IMR-90 (cell line): ENCODE results near the gene TRIM75. TPM values are rescaled to one million over a fixed set of nuclear protein-coding genes. Genes with fewer than 3 reads are reported as not detected.

Source experiments
- ATAC-seq: fragments of 200-7000 bp; cut with Tn5 transposase; 2 replicates; pipeline ENCODE4 v1.9.1; 2020; ENCODE audit warnings: low read depth, mild to moderate bottlenecking, moderate library complexity
- BruUV-seq: library from RNA; stranded (reverse); fragments of 400-500 nt; replicated peaks from 2 replicates; lab custom pipeline; 2021; lab: Mats Ljungman, UMichigan
- CTCF ChIA-PET: fragments of 300-600 bp; formaldehyde crosslinking; extraction: SDS; loops from one replicate; lab custom pipeline; 2021; ENCODE audit warnings: antibody characterized with exemption; lab: Yijun Ruan, JAX
- POLR2A ChIA-PET: fragments of 300-600 bp; sonication (Branson Sonifier 250); formaldehyde crosslinking; loops from one replicate; lab custom pipeline; 2022; ENCODE audit warnings: antibody characterized with exemption; ENCODE audit not compliant: unreplicated experiment; lab: Charles Lee
- DNase-seq: peaks from one replicate; pipeline ENCODE4 v3.0.0; 2013
- H2AFZ ChIP-seq: replicated peaks from 2 replicates; pipeline ENCODE3; 2013; ENCODE audit warnings: low read length, mild to moderate bottlenecking; ENCODE audit not compliant: poor library complexity
- H2AK5ac ChIP-seq: 2 replicates; pipeline ENCODE4 v1.6.1; 2013; ENCODE audit warnings: low read depth, low read length, inconsistent platforms
- H2AK9ac ChIP-seq: replicated peaks from 2 replicates; pipeline ENCODE3; 2013; ENCODE audit warnings: mild to moderate bottlenecking, low read depth, low read length, moderate library complexity; ENCODE audit not compliant: poor library complexity
- H2BK120ac ChIP-seq: 2 replicates; pipeline ENCODE4 v1.6.1; 2013; ENCODE audit warnings: low read depth, low read length, inconsistent platforms
- H2BK15ac ChIP-seq: 3 replicates; pipeline ENCODE4 v1.6.1; 2013; ENCODE audit warnings: low read depth, low read length, inconsistent platforms
- H2BK20ac ChIP-seq: 2 replicates; pipeline ENCODE4 v1.6.1; 2013; ENCODE audit warnings: low read depth, mild to moderate bottlenecking, inconsistent platforms, low read length, moderate library complexity
- H2BK5ac ChIP-seq: 2 replicates; pipeline ENCODE4 v1.6.1; 2013; ENCODE audit warnings: mild to moderate bottlenecking, low read depth, low read length, inconsistent platforms; ENCODE audit not compliant: poor library complexity, severe bottlenecking
- H3K14ac ChIP-seq: replicated peaks from 2 replicates; pipeline ENCODE4 v1.6.1; 2013; ENCODE audit warnings: low read depth, low read length, inconsistent platforms
- H3K18ac ChIP-seq: 2 replicates; pipeline ENCODE4 v1.6.1; 2013; ENCODE audit warnings: low read depth, low read length, control low read depth
- H3K23ac ChIP-seq: 2 replicates; pipeline ENCODE4 v1.6.1; 2013; ENCODE audit warnings: low read depth, low read length, inconsistent platforms
- H3K27ac ChIP-seq: 2 replicates; pipeline ENCODE4 v1.5.1; 2013; ENCODE audit warnings: mild to moderate bottlenecking, control low read depth, low read length; ENCODE audit not compliant: insufficient read depth
- H3K27me3 ChIP-seq: 2 replicates; pipeline ENCODE4 v1.6.1; 2013; ENCODE audit warnings: low read length; ENCODE audit not compliant: control insufficient read depth, insufficient read depth
- H3K36me3 ChIP-seq: 2 replicates; pipeline ENCODE4 v1.6.1; 2013; ENCODE audit warnings: low read length, mixed read lengths; ENCODE audit not compliant: control insufficient read depth, insufficient read depth
- H3K4ac ChIP-seq: 2 replicates; pipeline ENCODE4 v1.6.1; 2013; ENCODE audit warnings: low read depth, low read length, inconsistent platforms
- H3K4me1 ChIP-seq: 2 replicates; pipeline ENCODE4 v1.6.1; 2013; ENCODE audit warnings: low read length, mixed read lengths; ENCODE audit not compliant: control insufficient read depth, insufficient read depth
- H3K4me2 ChIP-seq: 2 replicates; pipeline ENCODE4 v1.6.1; 2013; ENCODE audit warnings: low read depth, mild to moderate bottlenecking, control low read depth, low read length, moderate library complexity
- H3K4me3 ChIP-seq: 2 replicates; pipeline ENCODE4 v1.5.1; 2013; ENCODE audit warnings: low read depth, mild to moderate bottlenecking, control low read depth, low read length, moderate library complexity; ENCODE audit not compliant: insufficient read depth
- H3K56ac ChIP-seq: 2 replicates; pipeline ENCODE4 v1.6.1; 2013; ENCODE audit warnings: low read length, inconsistent platforms; ENCODE audit not compliant: insufficient read depth; ENCODE audit errors: extremely low read depth
- H3K79me1 ChIP-seq, 2 experiments: 2 replicates each; pipeline ENCODE4 v1.6.1; 2013; ENCODE audit warnings: low read length in 2 of 2, inconsistent platforms in 1 of 2, low read depth in 1 of 2
- H3K9ac ChIP-seq: 2 replicates; pipeline ENCODE4 v1.6.1; 2013; ENCODE audit warnings: low read depth, low read length, control low read depth
- H3K9me1 ChIP-seq: 2 replicates; pipeline ENCODE4 v1.6.1; 2013; ENCODE audit warnings: low read length, inconsistent platforms; ENCODE audit not compliant: insufficient read depth
- H3K9me3 ChIP-seq: 2 replicates; pipeline ENCODE4 v1.6.1; 2013; ENCODE audit warnings: low read length; ENCODE audit not compliant: control insufficient read depth, insufficient read depth
- H4K20me1 ChIP-seq: 2 replicates; pipeline ENCODE4 v1.6.1; 2013; ENCODE audit warnings: low read length, inconsistent platforms; ENCODE audit not compliant: insufficient read depth
- H4K5ac ChIP-seq: 2 replicates; pipeline ENCODE4 v1.6.1; 2013; ENCODE audit warnings: mild to moderate bottlenecking, low read depth, low read length, control low read depth
- H4K8ac ChIP-seq, 2 experiments: 2 replicates each; pipeline ENCODE4 v1.6.1; 2013; ENCODE audit warnings: low read depth in 2 of 2, low read length in 2 of 2, control low read depth in 1 of 2, inconsistent platforms in 1 of 2
- H4K91ac ChIP-seq: 2 replicates; pipeline ENCODE4 v1.6.1; 2013; ENCODE audit warnings: low read depth, low read length, inconsistent platforms; ENCODE audit not compliant: insufficient read depth
- CHD1 ChIP-seq: IDR thresholded peaks from 2 replicates; pipeline ENCODE4 v1.6.1; 2012; ENCODE audit warnings: low read depth, low read length, improper control_type of control experiment
- FOS ChIP-seq: fragments of 150-350 bp; IDR thresholded peaks from 2 replicates; pipeline ENCODE4 v1.6.1; 2016; ENCODE audit warnings: low read depth, low read length
- MAZ ChIP-seq: IDR thresholded peaks from 2 replicates; pipeline ENCODE4 v1.6.1; 2012; ENCODE audit warnings: low read depth, mild to moderate bottlenecking, low read length, improper control_type of control experiment, moderate library complexity, borderline replicate concordance
- MXI1 ChIP-seq: IDR thresholded peaks from 2 replicates; pipeline ENCODE4 v1.6.1; 2012; ENCODE audit warnings: low read depth, mild to moderate bottlenecking, low read length, moderate library complexity, borderline replicate concordance
- NFE2L2 ChIP-seq: fragments of 150-350 bp; IDR thresholded peaks from 2 replicates; pipeline ENCODE4 v1.6.1; 2016; ENCODE audit warnings: low read depth, mild to moderate bottlenecking, low read length
- POLR2A ChIP-seq: IDR thresholded peaks from 2 replicates; pipeline ENCODE4 v1.6.1; 2012; ENCODE audit warnings: mild to moderate bottlenecking, low read depth, low read length
- RAD21 ChIP-seq: IDR thresholded peaks from 2 replicates; pipeline ENCODE4 v1.6.1; 2012; ENCODE audit warnings: low read length, improper control_type of control experiment
- RFX5 ChIP-seq: IDR thresholded peaks from 2 replicates; pipeline ENCODE4 v1.8.0; 2012; ENCODE audit warnings: low read depth, mild to moderate bottlenecking, low read length, moderate library complexity
- SMC3 ChIP-seq: fragments of 150-350 bp; IDR thresholded peaks from 2 replicates; pipeline ENCODE4 v1.6.1; 2016; ENCODE audit warnings: low read depth, mild to moderate bottlenecking, antibody characterized with exemption, low read length, moderate library complexity
- WGBS, 2 experiments: methylation state at CpG; one replicate each; pipeline versions ENCODE4 v1.1.5 to v1.1.7; 2013; ENCODE audit warnings: missing lambda C conversion rate in 2 of 2; ENCODE audit not compliant: insufficient read length in 1 of 2; ENCODE audit errors: extremely low coverage in 2 of 2; 5-methylcytosine and 5-hydroxymethylcytosine counted together
- dilution Hi-C: fragments of 300-500 bp; cut with HindIII; formaldehyde crosslinking; loops from one replicate; pipeline ENCODE4 v1.14.3; 2018; ENCODE audit warnings: low sequenced_read_pairs; ENCODE audit not compliant: unreplicated experiment
- in situ Hi-C: fragments of 300-500 bp; cut with MboI; formaldehyde crosslinking; loops from 3 replicates; pipeline ENCODE4 v1.14.3; 2019; ENCODE audit warnings: low sequenced_read_pairs, inconsistent platforms, mixed read lengths
- intact Hi-C: fragments of 100-400 bp; cut with micrococcal nuclease; formaldehyde crosslinking; loops from 2 replicates; pipeline ENCODE4 v1.10.0; 2022
- polyA plus RNA-seq, 3 experiments: library from polyadenylated mRNA; depleted of rRNA; stranded (reverse); fragments of >200 nt; gene quantifications; 2 replicates each; pipeline ENCODE4 v1.2.3, GENCODE V29; 2012; ENCODE audit warnings: low replicate concordance in 1 of 3
- total RNA-seq: library from RNA; depleted of rRNA; stranded (reverse); fragments of >200 nt; gene quantifications from 2 replicates; pipeline ENCODE4 v1.2.3, GENCODE V29; 2012
- TF ChIP-seq, protein P1 (sequence below): fragments of 150-350 bp; IDR thresholded peaks from 2 replicates; pipeline ENCODE4 v1.6.1; 2017; ENCODE audit warnings: mild to moderate bottlenecking, antibody characterized with exemption, low read length, low read depth
- TF ChIP-seq, protein P2 (sequence below): conservative IDR thresholded peaks from 2 replicates; pipeline ENCODE4 v1.5.1; 2012; ENCODE audit warnings: mild to moderate bottlenecking, low read depth, low read length, improper control_type of control experiment

TRIM75 gene
- total and polyA plus RNA-seq, 2 of the 4 experiments (the other 2 are of a cell fraction), result not detected

DNA sequence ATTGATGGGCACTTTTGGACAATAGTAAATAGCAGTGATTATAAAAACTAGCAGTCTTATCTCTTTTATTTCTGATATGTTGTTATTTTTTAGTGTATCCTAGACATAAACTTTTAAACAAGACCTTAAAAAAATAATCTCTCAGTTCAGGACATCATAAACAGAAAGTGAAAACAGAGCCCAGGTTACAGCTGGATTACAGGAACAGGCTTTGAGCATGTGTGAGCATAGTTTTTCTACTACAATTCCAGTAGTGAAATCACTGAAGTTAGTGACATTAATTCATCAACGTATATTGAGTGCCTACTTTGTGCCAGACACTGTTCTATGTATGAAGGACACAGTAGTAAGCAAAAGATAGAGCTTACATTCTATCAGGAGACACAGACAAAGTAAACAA lies 16.9 kb downstream of the TRIM75 start:
- H2AFZ ChIP-seq, result no peak overlapping the region
- no peak overlapping the region for H3K14ac ChIP-seq
- ATAC-seq (no peak), DNase-seq (no peak)
- POLR2A ChIA-PET, result no interaction called here
- dilution Hi-C loops, result no loop called here
- H3K4ac ChIP-seq, result no peak overlapping the region
- H4K5ac ChIP-seq, result no peak overlapping the region
- no peaks in the 10 kb centered on the region for H3K9me3 ChIP-seq
- no peak overlapping the region for H3K9ac ChIP-seq
- H3K27ac ChIP-seq, result no peak overlapping the region
- no peak overlapping the region for H4K8ac ChIP-seq
- in situ Hi-C loops, result no loop called here
- no peak overlapping the region for H2BK15ac ChIP-seq
- H3K4me2 ChIP-seq, result no peak overlapping the region
- H4K91ac ChIP-seq, result no peak overlapping the region
- no peak overlapping the region for H3K23ac ChIP-seq
- H3K27me3 ChIP-seq, result no peaks in the 10 kb centered on the region
- H2BK20ac ChIP-seq, result no peak overlapping the region
- no peaks in the 10 kb centered on the region for H3K4me1 ChIP-seq
- H4K20me1 ChIP-seq, result no peaks in the 10 kb centered on the region
- no peak overlapping the region for H2AK9ac ChIP-seq
- H3K36me3 ChIP-seq, result no peaks in the 10 kb centered on the region
- no TSS peak for BruUV-seq
- CTCF ChIA-PET, result no interaction called here
- H2BK120ac ChIP-seq, result no peak overlapping the region
- intact Hi-C loops, result no loop called here
- WGBS, 2 experiments, result no CpG with 5 or more reads among the region's 1 CpG
- no peak overlapping the region for H3K56ac ChIP-seq
- H3K18ac ChIP-seq, result no peak overlapping the region
- H3K9me1 ChIP-seq, result no peaks in the 10 kb centered on the region
- no peak overlapping the region for H2BK5ac ChIP-seq
- H3K79me1 ChIP-seq, result no peaks in the 10 kb centered on the region
- H3K4me3 ChIP-seq, result no peak overlapping the region
- TF ChIP-seq RFX5 (no peak), SMC3 (no peak), NFE2L2 (no peak), FOS (no peak), CHD1 (no peak), RAD21 (no peak), MAZ (no peak), POLR2A (no peak), MXI1 (no peak)
- TF ChIP-seq, protein P1, sequence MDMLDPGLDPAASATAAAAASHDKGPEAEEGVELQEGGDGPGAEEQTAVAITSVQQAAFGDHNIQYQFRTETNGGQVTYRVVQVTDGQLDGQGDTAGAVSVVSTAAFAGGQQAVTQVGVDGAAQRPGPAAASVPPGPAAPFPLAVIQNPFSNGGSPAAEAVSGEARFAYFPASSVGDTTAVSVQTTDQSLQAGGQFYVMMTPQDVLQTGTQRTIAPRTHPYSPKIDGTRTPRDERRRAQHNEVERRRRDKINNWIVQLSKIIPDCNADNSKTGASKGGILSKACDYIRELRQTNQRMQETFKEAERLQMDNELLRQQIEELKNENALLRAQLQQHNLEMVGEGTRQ, result no peak
- TF ChIP-seq, protein P2, sequence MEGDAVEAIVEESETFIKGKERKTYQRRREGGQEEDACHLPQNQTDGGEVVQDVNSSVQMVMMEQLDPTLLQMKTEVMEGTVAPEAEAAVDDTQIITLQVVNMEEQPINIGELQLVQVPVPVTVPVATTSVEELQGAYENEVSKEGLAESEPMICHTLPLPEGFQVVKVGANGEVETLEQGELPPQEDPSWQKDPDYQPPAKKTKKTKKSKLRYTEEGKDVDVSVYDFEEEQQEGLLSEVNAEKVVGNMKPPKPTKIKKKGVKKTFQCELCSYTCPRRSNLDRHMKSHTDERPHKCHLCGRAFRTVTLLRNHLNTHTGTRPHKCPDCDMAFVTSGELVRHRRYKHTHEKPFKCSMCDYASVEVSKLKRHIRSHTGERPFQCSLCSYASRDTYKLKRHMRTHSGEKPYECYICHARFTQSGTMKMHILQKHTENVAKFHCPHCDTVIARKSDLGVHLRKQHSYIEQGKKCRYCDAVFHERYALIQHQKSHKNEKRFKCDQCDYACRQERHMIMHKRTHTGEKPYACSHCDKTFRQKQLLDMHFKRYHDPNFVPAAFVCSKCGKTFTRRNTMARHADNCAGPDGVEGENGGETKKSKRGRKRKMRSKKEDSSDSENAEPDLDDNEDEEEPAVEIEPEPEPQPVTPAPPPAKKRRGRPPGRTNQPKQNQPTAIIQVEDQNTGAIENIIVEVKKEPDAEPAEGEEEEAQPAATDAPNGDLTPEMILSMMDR, result no peak
- no peak overlapping the region for H2AK5ac ChIP-seq
